GM12872 (cell line): Measurements from ENCODE around the gene MAP3K2.

ENCODE experiments used
- TF ChIP-seq, protein P1 (sequence below): IDR thresholded peaks from 3 replicates; pipeline ENCODE4 v1.5.1; 2011; ENCODE audit warnings: low read depth, mild to moderate bottlenecking, low read length, moderate library complexity; ENCODE audit not compliant: insufficient read depth

The MAP3K2 gene

DNA sequence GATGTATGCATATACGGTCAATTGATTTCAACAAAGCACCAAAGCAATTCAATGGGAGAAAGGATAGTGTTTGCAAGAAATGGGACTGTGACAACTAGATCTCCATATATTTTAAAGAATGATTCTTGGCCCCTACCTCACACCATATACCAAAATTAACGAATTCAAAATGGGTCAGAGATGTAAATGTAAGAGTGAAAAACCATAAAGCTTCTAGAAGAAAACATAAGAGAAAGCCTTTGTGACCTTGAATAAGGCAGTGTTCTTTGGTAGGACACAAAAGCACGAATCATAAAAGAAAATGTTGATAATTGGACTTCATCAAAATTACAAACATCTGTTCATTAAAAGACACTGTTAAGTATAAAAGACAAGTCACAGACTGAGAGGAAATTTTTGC lies 25.4 kb upstream of the MAP3K2 start:
- TF ChIP-seq, protein P1, sequence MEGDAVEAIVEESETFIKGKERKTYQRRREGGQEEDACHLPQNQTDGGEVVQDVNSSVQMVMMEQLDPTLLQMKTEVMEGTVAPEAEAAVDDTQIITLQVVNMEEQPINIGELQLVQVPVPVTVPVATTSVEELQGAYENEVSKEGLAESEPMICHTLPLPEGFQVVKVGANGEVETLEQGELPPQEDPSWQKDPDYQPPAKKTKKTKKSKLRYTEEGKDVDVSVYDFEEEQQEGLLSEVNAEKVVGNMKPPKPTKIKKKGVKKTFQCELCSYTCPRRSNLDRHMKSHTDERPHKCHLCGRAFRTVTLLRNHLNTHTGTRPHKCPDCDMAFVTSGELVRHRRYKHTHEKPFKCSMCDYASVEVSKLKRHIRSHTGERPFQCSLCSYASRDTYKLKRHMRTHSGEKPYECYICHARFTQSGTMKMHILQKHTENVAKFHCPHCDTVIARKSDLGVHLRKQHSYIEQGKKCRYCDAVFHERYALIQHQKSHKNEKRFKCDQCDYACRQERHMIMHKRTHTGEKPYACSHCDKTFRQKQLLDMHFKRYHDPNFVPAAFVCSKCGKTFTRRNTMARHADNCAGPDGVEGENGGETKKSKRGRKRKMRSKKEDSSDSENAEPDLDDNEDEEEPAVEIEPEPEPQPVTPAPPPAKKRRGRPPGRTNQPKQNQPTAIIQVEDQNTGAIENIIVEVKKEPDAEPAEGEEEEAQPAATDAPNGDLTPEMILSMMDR: no peak

DNA sequence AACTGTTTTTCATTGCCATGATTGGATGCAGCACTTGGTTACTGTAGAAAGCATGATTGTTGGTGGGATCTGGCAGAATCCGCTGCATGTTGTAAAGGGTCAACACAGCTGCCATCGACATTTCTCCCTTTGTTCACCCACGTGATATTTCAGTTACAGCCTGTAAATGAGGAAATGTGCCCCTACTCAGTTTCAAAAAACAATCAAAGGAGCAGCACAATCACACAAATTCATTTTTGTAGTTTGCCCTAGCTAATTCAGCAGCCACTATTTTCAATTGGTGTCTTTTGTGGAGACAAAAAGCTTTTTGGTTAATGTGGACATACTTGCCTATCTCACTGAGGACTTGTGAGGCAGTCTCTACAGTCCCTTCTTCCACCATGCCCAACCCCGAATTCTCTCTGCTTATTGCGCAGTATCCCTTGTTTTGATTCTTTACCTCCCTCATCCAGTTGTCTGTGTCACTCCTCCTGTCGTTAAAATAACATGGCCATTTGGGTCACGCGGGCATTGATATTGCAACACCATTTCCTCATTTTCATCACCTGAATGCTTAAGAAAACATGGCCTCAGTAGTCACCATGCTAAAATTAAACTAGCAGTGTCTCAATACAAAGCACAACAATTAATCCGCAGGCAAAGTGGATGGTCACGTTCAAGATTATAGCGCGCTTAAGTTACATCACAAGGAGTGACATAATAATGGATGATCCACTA lies 24.0 kb upstream of the MAP3K2 start:
- TF ChIP-seq, protein P1: no peak

DNA sequence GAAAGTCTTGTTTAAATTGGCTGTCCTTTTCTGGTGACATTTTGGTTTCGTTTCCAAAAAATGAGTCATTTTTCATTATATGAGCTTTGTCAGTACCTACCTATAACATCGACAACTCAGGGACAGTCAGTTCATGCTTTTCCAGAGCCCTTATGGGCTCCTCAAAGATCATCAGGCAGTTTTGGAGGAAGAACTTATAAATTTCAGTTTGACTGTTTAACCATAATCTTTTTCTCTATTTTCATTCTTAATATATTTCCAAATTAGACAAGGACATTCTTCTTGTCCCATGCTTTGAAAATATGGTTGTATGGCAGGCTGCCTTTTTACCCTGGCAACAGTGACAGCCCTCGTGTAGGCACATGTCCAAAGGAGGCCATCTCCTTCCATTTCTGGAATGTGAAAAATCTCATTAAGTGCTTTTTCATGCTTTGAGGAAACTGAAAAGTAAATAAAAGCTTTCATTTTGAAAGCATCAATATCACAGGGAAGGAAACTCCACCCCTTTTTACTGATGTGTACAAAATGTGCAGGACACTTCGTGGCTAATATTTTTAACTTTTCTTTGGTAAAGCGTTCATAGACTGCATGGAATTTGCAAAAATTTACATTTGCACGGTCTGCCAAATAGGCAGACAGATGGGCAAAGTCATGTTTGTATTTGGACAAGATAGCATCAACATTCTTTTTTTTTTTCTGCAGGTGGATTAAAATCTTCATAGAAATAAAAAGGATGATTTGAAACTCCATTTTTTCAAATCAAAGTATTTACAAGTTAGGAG lies 23.3 kb upstream of the MAP3K2 start:
- TF ChIP-seq, protein P1: no peak

GRCh38 chr2:127408807-127409099 lies 21.0 kb upstream of the MAP3K2 start:
- TF ChIP-seq, protein P1: no peak

DNA sequence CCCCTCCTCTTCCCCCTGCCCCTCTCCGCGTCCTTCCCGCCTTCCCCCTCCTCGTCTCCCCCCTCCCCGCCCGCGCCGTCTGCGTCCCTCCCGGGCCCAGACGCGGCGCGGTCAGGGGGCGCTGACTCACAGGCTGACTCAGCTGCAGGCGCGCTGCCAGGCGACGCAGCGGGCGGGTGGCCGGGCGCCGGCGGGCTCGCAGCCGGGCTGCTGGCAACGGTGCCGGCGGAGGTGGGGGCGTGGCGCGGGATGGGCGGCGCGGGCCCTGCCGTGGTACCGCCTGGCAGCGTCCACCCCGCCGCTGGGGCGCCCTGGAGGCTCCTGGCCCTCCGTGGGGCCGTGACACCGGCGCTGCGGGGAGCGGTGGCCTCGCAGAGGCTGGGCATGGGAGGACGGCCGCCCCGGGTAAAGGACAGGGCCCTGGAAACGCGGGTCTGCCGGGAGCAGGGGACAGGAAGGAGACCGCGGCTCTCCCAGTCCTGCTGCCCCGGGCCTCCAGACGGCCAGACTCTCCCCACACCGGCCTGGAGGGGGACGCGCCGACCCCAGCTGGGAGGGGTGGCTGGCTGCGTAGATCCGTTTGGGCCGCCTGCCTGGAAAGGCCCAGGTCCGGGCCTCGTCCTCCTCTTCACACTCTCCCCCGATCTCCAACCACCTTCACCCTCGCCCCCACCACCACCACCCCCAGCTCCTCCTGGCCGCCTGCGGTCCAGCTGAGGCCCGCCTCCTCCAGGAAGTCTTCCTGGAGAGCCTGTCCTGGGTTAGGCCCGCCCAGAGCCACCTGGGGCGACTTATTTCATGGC lies 20.4 kb upstream of the MAP3K2 start:
- TF ChIP-seq, protein P1: no peak

DNA sequence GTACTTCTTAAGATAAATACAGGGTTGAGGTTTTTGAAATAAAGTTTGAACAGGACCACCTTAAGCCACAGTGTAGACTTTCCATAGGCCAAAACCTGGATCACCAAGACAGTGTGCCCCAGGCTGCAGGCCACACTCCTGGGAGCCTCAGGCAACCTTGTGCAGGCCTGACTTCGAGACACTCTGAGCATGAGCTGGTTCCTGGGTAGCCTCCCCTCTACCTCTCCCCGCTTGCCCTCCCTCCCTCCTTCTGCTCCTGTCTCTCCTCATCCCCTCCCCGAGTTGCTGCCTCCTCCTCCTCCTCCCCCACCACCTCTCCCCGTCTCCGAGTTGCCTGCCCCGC lies 19.9 kb upstream of the MAP3K2 start:
- TF ChIP-seq, protein P1: no peak

DNA sequence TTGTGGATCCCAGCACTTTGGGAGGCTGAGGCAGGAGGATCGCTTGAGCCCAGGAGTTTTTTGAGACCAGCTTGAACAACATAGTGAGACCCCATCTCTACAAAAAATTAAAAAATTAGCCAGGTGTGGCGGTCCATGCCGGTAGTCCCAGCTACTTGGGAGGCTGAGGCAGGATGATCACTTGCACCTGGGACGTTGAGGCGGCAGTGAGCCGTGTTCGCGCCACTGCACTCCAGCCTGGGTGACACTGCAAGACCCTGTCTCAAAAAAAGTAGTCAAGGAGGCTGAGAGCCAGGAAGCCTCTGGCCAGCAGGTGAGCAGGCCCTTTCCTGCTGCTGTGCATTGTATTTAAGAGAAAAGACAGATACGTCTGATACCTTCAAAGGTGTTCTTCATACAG lies 19.3 kb upstream of the MAP3K2 start:
- TF ChIP-seq, protein P1: no peak
